H9 (cell line): ENCODE data around the gene ODAD4. TPM values are rescaled to one million over a fixed set of nuclear protein-coding genes. Genes with fewer than 3 reads are reported as not detected.
A peak's percentile ranks its signal among the peaks of the same experiment; 100 is the strongest.

ENCODE experiments used
- DNase-seq: peaks from one replicate; pipeline ENCODE4 v3.0.0-alpha.2; 2017
- H2AFZ ChIP-seq: one replicate; pipeline ENCODE4 v1.6.1; 2013; ENCODE audit warnings: mild to moderate bottlenecking, low read length, control low read depth, moderate library complexity
- H2AK5ac ChIP-seq: 2 replicates; pipeline ENCODE4 v1.6.1; 2013; ENCODE audit warnings: low read length, control low read depth, mixed read lengths; ENCODE audit not compliant: insufficient read length
- H2BK120ac ChIP-seq: one replicate; pipeline ENCODE4 v1.6.1; 2013; ENCODE audit warnings: low read depth, mild to moderate bottlenecking, low read length, control low read depth, inconsistent platforms; ENCODE audit not compliant: poor library complexity, severe bottlenecking
- H2BK12ac ChIP-seq: 2 replicates; pipeline ENCODE4 v1.6.1; 2013; ENCODE audit warnings: low read length, control low read depth, mixed read lengths, low read depth; ENCODE audit not compliant: insufficient read length
- H2BK15ac ChIP-seq: 2 replicates; pipeline ENCODE4 v1.6.1; 2013; ENCODE audit warnings: low read depth, low read length, control low read depth
- H2BK20ac ChIP-seq: one replicate; pipeline ENCODE4 v1.6.1; 2013; ENCODE audit warnings: low read depth, mild to moderate bottlenecking, low read length, control low read depth, inconsistent platforms; ENCODE audit not compliant: poor library complexity, severe bottlenecking
- H2BK5ac ChIP-seq: 2 replicates; pipeline ENCODE4 v1.6.1; 2013; ENCODE audit warnings: low read length, control low read depth, mixed read lengths; ENCODE audit not compliant: insufficient read length
- H3K14ac ChIP-seq: 2 replicates; pipeline ENCODE4 v1.6.1; 2013; ENCODE audit warnings: low read length, control low read depth; ENCODE audit not compliant: insufficient read depth
- H3K18ac ChIP-seq: 2 replicates; pipeline ENCODE4 v1.6.1; 2013; ENCODE audit warnings: low read depth, mild to moderate bottlenecking, mixed read lengths, low read length, control low read depth; ENCODE audit not compliant: insufficient read length
- H3K23ac ChIP-seq: 2 replicates; pipeline ENCODE4 v1.6.1; 2013; ENCODE audit warnings: low read length, control low read depth, mixed read lengths, low read depth; ENCODE audit not compliant: insufficient read length
- H3K23me2 ChIP-seq: 2 replicates; pipeline ENCODE4 v1.6.1; 2013; ENCODE audit warnings: low read depth, mild to moderate bottlenecking, mixed read lengths, low read length, control low read depth; ENCODE audit not compliant: insufficient read length, poor library complexity, severe bottlenecking
- H3K27ac ChIP-seq: 2 replicates; pipeline ENCODE4 v1.5.1; 2013; ENCODE audit warnings: low read length, control low read depth, mixed read lengths, low read depth; ENCODE audit not compliant: insufficient read length
- H3K27me3 ChIP-seq: 2 replicates; pipeline ENCODE4 v1.6.1; 2013; ENCODE audit warnings: low read length, control low read depth, inconsistent platforms; ENCODE audit not compliant: insufficient read depth
- H3K4ac ChIP-seq: 2 replicates; pipeline ENCODE4 v1.6.1; 2013; ENCODE audit warnings: low read depth, mild to moderate bottlenecking, control low read depth, inconsistent platforms, low read length, moderate library complexity
- H3K4me1 ChIP-seq: 2 replicates; pipeline ENCODE4 v1.6.1; 2013; ENCODE audit warnings: low read length, control low read depth, inconsistent platforms; ENCODE audit not compliant: insufficient read depth
- H3K4me2 ChIP-seq: 2 replicates; pipeline ENCODE4 v1.6.1; 2013; ENCODE audit warnings: low read length, control low read depth, mixed read lengths; ENCODE audit not compliant: insufficient read length, insufficient read depth
- H3K56ac ChIP-seq: 2 replicates; pipeline ENCODE4 v1.6.1; 2013; ENCODE audit warnings: low read depth, mild to moderate bottlenecking, mixed read lengths, low read length, control low read depth; ENCODE audit not compliant: insufficient read length
- H3K79me1 ChIP-seq: 2 replicates; pipeline ENCODE4 v1.6.1; 2013; ENCODE audit warnings: low read depth, mild to moderate bottlenecking, moderate library complexity, low read length, control low read depth, inconsistent platforms; ENCODE audit not compliant: insufficient read depth, poor library complexity, severe bottlenecking
- H3K79me2 ChIP-seq: 2 replicates; pipeline ENCODE4 v1.6.1; 2013; ENCODE audit warnings: low read length, control low read depth, inconsistent platforms; ENCODE audit not compliant: insufficient read depth
- H3K9ac ChIP-seq: 2 replicates; pipeline ENCODE4 v1.6.1; 2013; ENCODE audit warnings: low read length, control low read depth, mixed read lengths; ENCODE audit not compliant: insufficient read length; ENCODE audit errors: extremely low read depth
- H3K9me3 ChIP-seq: one replicate; pipeline ENCODE4 v1.6.1; 2013; ENCODE audit warnings: low read depth, low read length, inconsistent platforms; ENCODE audit not compliant: control insufficient read depth
- H3T11ph ChIP-seq: one replicate; pipeline ENCODE4 v1.6.1; 2013; ENCODE audit warnings: mild to moderate bottlenecking, low read length, control low read depth, inconsistent platforms
- H4K20me1 ChIP-seq: one replicate; pipeline ENCODE4 v1.6.1; 2013; ENCODE audit not compliant: control insufficient read depth, insufficient read length, insufficient read depth
- H4K5ac ChIP-seq: 2 replicates; pipeline ENCODE4 v1.6.1; 2013; ENCODE audit warnings: low read depth, mild to moderate bottlenecking, mixed read lengths, low read length, control low read depth; ENCODE audit not compliant: insufficient read length
- H4K8ac ChIP-seq: replicated peaks from 2 replicates; pipeline ENCODE4 v1.6.1; 2013; ENCODE audit warnings: low read length, control low read depth, mixed read lengths, low read depth; ENCODE audit not compliant: insufficient read length
- H4K91ac ChIP-seq: 2 replicates; pipeline ENCODE4 v1.6.1; 2013; ENCODE audit warnings: low read depth, mild to moderate bottlenecking, moderate library complexity, mixed read lengths, low read length, control low read depth; ENCODE audit not compliant: insufficient read length
- H3K27ac Mint-ChIP-seq, 3 experiments: 2 replicates in 2 of 3; 3 replicates in 1 of 3; pipeline ENCODE4 v1.8.0; 2020 to 2021; ENCODE audit warnings: mixed read lengths in 3 of 3, mild to moderate bottlenecking in 1 of 3, moderate library complexity in 1 of 3
- H3K27me3 Mint-ChIP-seq: 2 replicates; pipeline ENCODE4 v1.8.0; 2021; ENCODE audit warnings: low read depth, mild to moderate bottlenecking, moderate library complexity, mixed read lengths
- H3K36me3 Mint-ChIP-seq, 3 experiments: 2 replicates in 2 of 3; 3 replicates in 1 of 3; pipeline ENCODE4 v1.8.0; 2020 to 2021; ENCODE audit warnings: low read depth in 3 of 3, mixed read lengths in 3 of 3; ENCODE audit not compliant: insufficient read depth in 1 of 3
- H3K4me1 Mint-ChIP-seq, 2 experiments: 2 replicates each; pipeline ENCODE4 v1.8.0; 2020; ENCODE audit warnings: mixed read lengths in 2 of 2
- H3K4me3 Mint-ChIP-seq, 2 experiments: 2 replicates in 1 of 2; 3 replicates in 1 of 2; pipeline ENCODE4 v1.8.0; 2020 to 2021; ENCODE audit warnings: mild to moderate bottlenecking in 2 of 2, mixed read lengths in 2 of 2, moderate library complexity in 1 of 2
- H3K9me3 Mint-ChIP-seq, 2 experiments: 2 replicates in 1 of 2; 3 replicates in 1 of 2; pipeline ENCODE4 v1.8.0; 2020; ENCODE audit warnings: mild to moderate bottlenecking in 2 of 2, mixed read lengths in 2 of 2, moderate library complexity in 1 of 2
- WGBS: extraction: QIAGEN DNeasy Blood & Tissue Kit; methylation state at CpG from one replicate; pipeline ENCODE4 v1.1.7; 2013; ENCODE audit warnings: missing lambda C conversion rate, low lambda C conversion rate, mixed read lengths; ENCODE audit not compliant: insufficient read length; ENCODE audit errors: extremely low coverage; 5-methylcytosine and 5-hydroxymethylcytosine counted together
- total RNA-seq: library from RNA; stranded (reverse); gene quantifications from 2 replicates; pipeline ENCODE4 v1.2.1, GENCODE V29; 2021
- TF ChIP-seq, protein P1 (sequence below): fragments of 200-600 bp; sonication (generic); conservative IDR thresholded peaks from 3 replicates; pipeline ENCODE4 v1.8.0; 2021; ENCODE audit warnings: antibody characterized with exemption, mild to moderate bottlenecking

Gene ODAD4
- total RNA-seq, 1 experiment from 2014 or later, result 2.1 TPM

GRCh38 chr17:41965694-41966462 is 35.5 kb downstream of the ODAD4 start:
- no peak overlapping the region for H2BK15ac ChIP-seq
- no peak overlapping the region for H2AFZ ChIP-seq
- no peak overlapping the region for H3K27ac ChIP-seq
- H2BK120ac ChIP-seq, result no peak overlapping the region
- H3K9me3 ChIP-seq, result no peaks in the 10 kb centered on the region
- H4K91ac ChIP-seq, result no peak overlapping the region
- DNase-seq, result peak; percentile 97
- H4K20me1 ChIP-seq, result no peaks in the 10 kb centered on the region
- H3K79me1 ChIP-seq, result no peaks in the 10 kb centered on the region
- TF ChIP-seq, protein P1, sequence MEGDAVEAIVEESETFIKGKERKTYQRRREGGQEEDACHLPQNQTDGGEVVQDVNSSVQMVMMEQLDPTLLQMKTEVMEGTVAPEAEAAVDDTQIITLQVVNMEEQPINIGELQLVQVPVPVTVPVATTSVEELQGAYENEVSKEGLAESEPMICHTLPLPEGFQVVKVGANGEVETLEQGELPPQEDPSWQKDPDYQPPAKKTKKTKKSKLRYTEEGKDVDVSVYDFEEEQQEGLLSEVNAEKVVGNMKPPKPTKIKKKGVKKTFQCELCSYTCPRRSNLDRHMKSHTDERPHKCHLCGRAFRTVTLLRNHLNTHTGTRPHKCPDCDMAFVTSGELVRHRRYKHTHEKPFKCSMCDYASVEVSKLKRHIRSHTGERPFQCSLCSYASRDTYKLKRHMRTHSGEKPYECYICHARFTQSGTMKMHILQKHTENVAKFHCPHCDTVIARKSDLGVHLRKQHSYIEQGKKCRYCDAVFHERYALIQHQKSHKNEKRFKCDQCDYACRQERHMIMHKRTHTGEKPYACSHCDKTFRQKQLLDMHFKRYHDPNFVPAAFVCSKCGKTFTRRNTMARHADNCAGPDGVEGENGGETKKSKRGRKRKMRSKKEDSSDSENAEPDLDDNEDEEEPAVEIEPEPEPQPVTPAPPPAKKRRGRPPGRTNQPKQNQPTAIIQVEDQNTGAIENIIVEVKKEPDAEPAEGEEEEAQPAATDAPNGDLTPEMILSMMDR, result no peak
- H2BK12ac ChIP-seq, result peak overlapping the region; percentile 5
- no peak overlapping the region for H2BK20ac ChIP-seq
- no peak overlapping the region for H4K8ac ChIP-seq
- WGBS, result no CpG with 5 or more reads among the region's 18 CpGs
- peak overlapping the region; percentile 2 for H3K18ac ChIP-seq
- peak overlapping the region; percentile 55 for H3K9ac ChIP-seq
- H3T11ph ChIP-seq, result no peak overlapping the region
- H3K23me2 ChIP-seq, result peaks cover 12% of the 10 kb centered on the region
- H3K4ac ChIP-seq, result no peak overlapping the region
- H3K4me1 ChIP-seq, result no peaks in the 10 kb centered on the region
- Mint-ChIP-seq H3K9me3 (no peaks in the 10 kb centered on the region), H3K27me3 (peaks cover 4% of the 10 kb centered on the region; the same call in 1 of the 2 replicates), H3K27ac (peak overlapping the region; percentile 65 to 93 (median 76); a peak in 4 of 7 replicates), H3K36me3 (peaks cover 13 to 24% (median 18%) of the 10 kb centered on the region in 3 experiments; a peak in 6 of 7 replicates), H3K4me3 (peak overlapping the region; percentile 76 to 87), H3K4me1 (peaks cover 23 to 33% of the 10 kb centered on the region in 2 experiments)
- no peak overlapping the region for H2AK5ac ChIP-seq
- no peaks in the 10 kb centered on the region for H3K27me3 ChIP-seq
- H3K4me2 ChIP-seq, result peak overlapping the region; percentile 91
- no peak overlapping the region for H3K23ac ChIP-seq
- no peak overlapping the region for H3K56ac ChIP-seq
- H3K14ac ChIP-seq, result no peak overlapping the region
- H3K79me2 ChIP-seq, result no peaks in the 10 kb centered on the region
- H4K5ac ChIP-seq, result no peak overlapping the region
- no peak overlapping the region for H2BK5ac ChIP-seq
